ENCODE data around the gene PLA2G2F.

The PLA2G2F gene

GRCh38 chr1:20174937-20175666 is 36.0 kb downstream of the PLA2G2F start:
- DNase-seq = no peak

GRCh38 chr1:20178634-20179370 is 39.7 kb downstream of the PLA2G2F start:
- DNase-seq = no peak

GRCh38 chr1:20179371-20180128 is 40.4 kb downstream of the PLA2G2F start:
- no peak for DNase-seq

- DNase-seq = no peak
Observed at GRCh38 chr1:20180129-20180843, 41.2 kb downstream of the PLA2G2F start.

GRCh38 chr1:20180844-20181207 is 41.7 kb downstream of the PLA2G2F start:
- no peak for DNase-seq

- no peak for DNase-seq
Observed at GRCh38 chr1:20182415-20182814, 43.3 kb downstream of the PLA2G2F start.

GRCh38 chr1:20183035-20183434 is 43.9 kb downstream of the PLA2G2F start:
- no peak for DNase-seq

- DNase-seq = no peak
Observed at GRCh38 chr1:20183616-20184271, 44.6 kb downstream of the PLA2G2F start.

- no peak for DNase-seq
Observed at GRCh38 chr1:20184481-20184900, 45.4 kb downstream of the PLA2G2F start.

- no peak for DNase-seq
Observed at GRCh38 chr1:20184997-20185833, 46.1 kb downstream of the PLA2G2F start.

GRCh38 chr1:20185834-20186782 is 47.0 kb downstream of the PLA2G2F start, which contains the start of the genes PLA2G2C and UBXN10:
PLA2G2C (minus strand) TSS chr1:20186518; CDS start chr1:20177363, 9,155 bp downstream.
UBXN10 (plus strand) TSS chr1:20186096; CDS start chr1:20190562, 4,466 bp downstream.
- DNase-seq = peak; percentile 34

- peak; percentile 66 for DNase-seq
Observed at GRCh38 chr1:20187103-20187812, 48.1 kb downstream of the PLA2G2F start.

- no peak for DNase-seq
Observed at GRCh38 chr1:20187813-20188454, 48.8 kb downstream of the PLA2G2F start.

- DNase-seq = no peak
Observed at GRCh38 chr1:20188455-20188817, 49.3 kb downstream of the PLA2G2F start.

- DNase-seq = no peak
Observed at GRCh38 chr1:20189664-20190063, 50.5 kb downstream of the PLA2G2F start.

- no peak for DNase-seq
Observed at GRCh38 chr1:20190256-20191160, 51.4 kb downstream of the PLA2G2F start.

GRCh38 chr1:20191266-20191825 is 52.2 kb downstream of the PLA2G2F start:
- DNase-seq = no peak
